ENCODE results near the gene PRKAG1. TPM values are rescaled to one million over a fixed set of nuclear protein-coding genes. Genes with fewer than 3 reads are reported as not detected.

The PRKAG1 gene
- total RNA-seq, 1 experiment from 2014 or later: 71.9 TPM

- DNase-seq (ENCODE audit: low spot score): peak; percentile 78
Measured at GRCh38 chr12:49049566-49050224, 31.1 kb upstream of the PRKAG1 start.

GRCh38 chr12:49048953-49049352 is 30.4 kb upstream of the PRKAG1 start:
- DNase-seq (ENCODE audit: low spot score): no peak

GRCh38 chr12:49046129-49046895 is 27.7 kb upstream of the PRKAG1 start:
- no peak for DNase-seq (ENCODE audit: low spot score)

GRCh38 chr12:49044660-49045059 is 26.1 kb upstream of the PRKAG1 start:
- DNase-seq (ENCODE audit: low spot score): no peak

- no peak for DNase-seq (ENCODE audit: low spot score)
Measured at GRCh38 chr12:49043856-49044258, 25.3 kb upstream of the PRKAG1 start.

- DNase-seq (ENCODE audit: low spot score): no peak
Measured at GRCh38 chr12:49043241-49043640, 24.7 kb upstream of the PRKAG1 start.

- peak; percentile 35 for DNase-seq (ENCODE audit: low spot score)
Measured at GRCh38 chr12:49041881-49042484, 23.4 kb upstream of the PRKAG1 start.

GRCh38 chr12:49041036-49041880 is 22.7 kb upstream of the PRKAG1 start:
- no peak for DNase-seq (ENCODE audit: low spot score)

GRCh38 chr12:49040364-49040855 is 21.8 kb upstream of the PRKAG1 start:
- DNase-seq (ENCODE audit: low spot score): no peak

GRCh38 chr12:49039421-49040363 is 21.1 kb upstream of the PRKAG1 start:
- DNase-seq (ENCODE audit: low spot score): no peak

GRCh38 chr12:49038291-49038955 is 19.8 kb upstream of the PRKAG1 start:
- DNase-seq (ENCODE audit: low spot score): no peak

- DNase-seq (ENCODE audit: low spot score): no peak
Measured at GRCh38 chr12:49037947-49038237, 19.3 kb upstream of the PRKAG1 start.

GRCh38 chr12:49037111-49037946 is 18.8 kb upstream of the PRKAG1 start:
- DNase-seq (ENCODE audit: low spot score): no peak

GRCh38 chr12:49036029-49036428 is 17.5 kb upstream of the PRKAG1 start:
- no peak for DNase-seq (ENCODE audit: low spot score)

- no peak for DNase-seq (ENCODE audit: low spot score)
Measured at GRCh38 chr12:49034286-49034622, 15.7 kb upstream of the PRKAG1 start.

GRCh38 chr12:49033611-49034285 is 15.2 kb upstream of the PRKAG1 start:
- DNase-seq (ENCODE audit: low spot score): no peak

- no peak for DNase-seq (ENCODE audit: low spot score)
Measured at GRCh38 chr12:49032679-49033447, 14.3 kb upstream of the PRKAG1 start.

- no peak for DNase-seq (ENCODE audit: low spot score)
Measured at GRCh38 chr12:49032276-49032675, 13.7 kb upstream of the PRKAG1 start.
